Measurements from ENCODE around the gene INPP4B.

INPP4B gene

DNA sequence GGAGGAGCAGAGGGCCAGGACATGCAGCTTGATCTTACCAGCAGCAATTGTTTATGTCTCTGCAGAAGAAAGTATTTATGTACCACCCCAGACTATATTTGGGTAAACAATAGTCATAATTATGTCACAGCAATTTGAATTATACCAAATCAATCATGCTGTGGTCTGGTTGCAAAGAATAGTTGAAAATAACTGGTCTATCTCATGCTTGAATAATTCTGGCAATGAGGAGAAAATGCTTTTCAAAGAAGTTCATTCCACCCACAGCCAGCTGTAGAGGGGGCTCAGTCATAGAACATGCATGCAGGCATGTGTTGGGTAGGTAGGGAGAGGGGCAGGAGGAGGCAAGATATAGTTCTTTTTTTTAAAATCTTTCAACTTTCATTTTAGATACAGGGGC is 810.5 kb downstream of the INPP4B start:
- no peak for DNase-seq

DNA sequence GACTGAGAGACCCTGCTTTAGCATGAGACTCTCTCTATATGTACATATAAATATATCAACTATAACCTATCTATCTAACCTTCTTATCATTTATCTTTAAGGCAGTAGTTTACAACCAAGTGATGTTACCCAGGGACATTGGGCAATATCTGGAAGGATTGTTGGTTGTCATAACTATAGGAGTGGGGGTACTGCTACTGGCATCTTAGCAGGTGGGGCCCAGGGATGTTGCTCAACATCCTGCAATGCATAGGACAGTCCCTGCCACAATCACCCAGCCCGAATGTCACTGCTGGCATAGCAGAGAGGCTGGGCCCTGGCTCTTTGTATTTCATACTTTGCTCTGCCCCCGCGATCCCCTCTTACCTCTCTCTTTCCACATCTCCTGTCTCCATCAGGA is 812.0 kb downstream of the INPP4B start:
- DNase-seq: no peak

DNA sequence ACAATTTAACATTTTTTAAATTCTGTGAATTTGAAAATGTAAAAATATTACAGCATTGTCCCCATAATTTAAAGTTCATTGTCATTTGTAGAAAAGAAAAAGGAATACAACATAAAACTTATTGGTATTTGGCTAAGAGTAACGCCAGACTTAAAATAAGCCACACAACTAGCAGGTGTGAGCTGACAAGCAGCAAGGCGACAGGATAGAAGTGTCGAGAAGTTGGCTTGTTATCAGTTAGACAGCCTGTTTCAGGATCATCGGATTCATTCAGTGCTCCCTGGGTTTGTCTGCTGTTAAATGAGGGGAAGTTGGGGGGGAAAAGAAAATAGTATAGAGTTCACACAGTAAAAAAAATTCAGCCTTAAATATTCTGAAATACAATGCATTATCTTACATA is 816.1 kb downstream of the INPP4B start:
- no peak for DNase-seq

DNA sequence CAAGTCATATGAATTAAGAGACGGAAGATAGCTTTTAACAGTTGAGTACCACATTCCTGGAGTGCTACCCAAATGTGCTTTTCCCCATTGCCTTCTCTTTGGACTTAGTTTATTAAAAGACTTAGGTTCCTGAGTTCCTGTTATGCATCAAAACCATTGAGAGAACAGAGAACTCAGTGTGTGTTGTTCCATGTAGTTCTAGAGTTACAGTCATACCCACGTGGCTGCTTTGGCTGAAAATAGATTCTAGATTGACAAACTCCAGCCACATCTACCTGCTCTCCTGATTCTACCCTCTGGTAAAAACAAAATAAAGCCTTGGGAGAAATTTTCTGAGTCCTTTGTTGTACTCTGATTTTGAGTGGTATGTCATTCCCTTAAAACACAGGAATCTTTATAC is 824.3 kb downstream of the INPP4B start:
- DNase-seq: no peak

DNA sequence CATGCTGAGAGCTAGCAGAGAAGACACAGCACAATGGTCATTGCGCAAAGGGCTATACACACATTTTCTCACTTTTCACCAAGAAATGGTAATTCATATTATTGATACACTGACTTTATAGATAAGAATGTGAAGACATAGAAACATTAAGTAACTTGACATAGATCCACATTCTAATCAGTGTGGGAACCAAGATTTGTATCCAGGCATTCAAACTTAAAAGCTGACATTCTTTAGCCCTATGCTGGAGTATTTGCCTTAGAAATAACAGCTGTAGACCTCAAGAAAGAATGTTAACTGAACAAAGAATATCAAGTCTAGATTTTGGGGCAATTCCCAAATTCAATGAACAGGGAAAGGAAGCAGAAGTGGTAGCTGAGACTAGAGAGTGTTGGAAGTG is 824.9 kb downstream of the INPP4B start:
- no peak for DNase-seq

DNA sequence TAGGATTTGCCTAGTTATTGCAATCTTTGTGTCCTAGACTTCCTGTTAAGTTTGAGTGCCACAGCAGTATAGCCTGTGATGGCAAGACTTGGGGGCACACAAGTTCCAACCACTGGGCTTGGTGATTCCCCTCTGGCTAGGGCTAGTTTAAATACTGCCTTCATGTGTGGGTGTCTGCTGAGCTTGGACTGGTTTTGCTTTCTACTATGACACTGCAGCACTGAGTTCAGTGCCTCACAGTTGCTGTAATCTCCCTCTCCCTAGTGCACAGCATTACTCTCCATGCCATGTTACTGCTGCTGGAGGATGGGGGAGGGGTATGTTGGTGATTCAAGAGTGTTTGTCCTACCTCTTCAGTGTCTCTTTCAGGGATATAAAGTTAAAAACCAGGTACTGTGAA is 830.1 kb downstream of the INPP4B start:
- DNase-seq: no peak

DNA sequence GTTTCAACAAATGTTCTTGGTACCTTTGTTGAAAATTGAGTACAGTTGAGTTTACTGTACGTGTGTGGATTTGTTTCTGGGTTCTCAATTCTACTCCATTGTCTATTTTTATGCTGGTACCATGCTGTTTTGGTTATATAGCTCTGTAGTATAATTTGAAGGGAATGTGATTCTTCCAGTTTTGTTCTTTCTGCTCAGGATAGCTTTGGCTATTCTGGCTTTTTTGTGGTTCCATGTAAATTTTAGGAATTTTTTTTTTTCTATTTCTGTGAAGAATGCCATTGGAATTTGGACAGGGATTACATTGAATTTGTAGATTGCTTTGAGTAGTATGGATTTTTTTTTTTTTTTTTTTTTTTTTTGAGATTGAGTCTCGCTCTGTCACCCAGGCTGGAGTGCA is 836.4 kb downstream of the INPP4B start:
- no peak for DNase-seq

DNA sequence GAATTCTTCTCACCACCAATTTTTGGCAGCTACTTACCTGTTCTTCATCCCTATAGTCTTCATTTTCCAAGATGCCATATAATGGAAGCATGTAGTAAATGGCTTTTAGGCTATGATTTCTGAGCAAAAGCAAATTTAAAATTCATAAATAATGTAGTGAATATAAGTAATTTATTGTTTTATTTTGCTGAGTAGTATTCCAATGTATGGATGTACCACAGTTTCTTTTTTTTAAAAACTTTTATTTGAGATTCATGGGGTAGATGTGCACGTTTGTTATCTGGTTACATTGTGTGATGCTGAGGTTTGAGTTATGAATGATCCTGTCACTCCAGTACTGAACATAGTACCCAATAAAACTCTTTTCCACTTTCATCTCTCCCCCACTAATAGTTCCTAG is 840.6 kb downstream of the INPP4B start:
- DNase-seq: no peak

DNA sequence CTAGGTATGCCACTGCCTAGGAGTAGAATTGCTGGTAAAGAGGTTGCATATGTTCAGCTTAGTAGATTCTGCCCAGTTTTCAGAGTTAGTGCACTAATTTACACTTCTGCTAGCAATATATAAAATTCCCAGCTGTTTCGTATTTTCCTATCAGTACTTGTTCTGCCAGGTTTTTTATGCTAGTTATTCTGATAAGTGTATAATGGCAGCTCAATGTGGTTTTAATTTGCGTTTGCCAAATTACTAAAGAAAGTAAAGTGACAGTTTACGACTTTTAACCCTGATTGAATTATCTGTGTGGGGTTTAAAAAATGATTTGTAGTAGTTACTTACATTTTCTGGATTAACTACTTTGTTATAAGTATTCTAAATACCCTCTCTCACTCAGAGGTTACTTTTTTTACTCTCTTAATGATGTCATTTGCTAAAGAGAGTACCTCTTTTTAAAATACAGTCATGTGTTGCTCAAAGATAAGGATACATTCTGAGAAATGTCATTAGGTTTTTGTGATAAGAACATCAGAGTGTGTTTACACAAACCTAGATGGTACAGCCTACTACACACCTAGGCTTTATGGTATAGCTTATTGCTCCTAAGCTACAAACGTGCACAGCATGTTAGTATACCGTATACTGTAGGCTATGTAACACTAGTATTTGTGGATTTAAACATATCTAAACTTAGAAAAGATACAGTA is 846.5 kb downstream of the INPP4B start:
- no peak for DNase-seq

DNA sequence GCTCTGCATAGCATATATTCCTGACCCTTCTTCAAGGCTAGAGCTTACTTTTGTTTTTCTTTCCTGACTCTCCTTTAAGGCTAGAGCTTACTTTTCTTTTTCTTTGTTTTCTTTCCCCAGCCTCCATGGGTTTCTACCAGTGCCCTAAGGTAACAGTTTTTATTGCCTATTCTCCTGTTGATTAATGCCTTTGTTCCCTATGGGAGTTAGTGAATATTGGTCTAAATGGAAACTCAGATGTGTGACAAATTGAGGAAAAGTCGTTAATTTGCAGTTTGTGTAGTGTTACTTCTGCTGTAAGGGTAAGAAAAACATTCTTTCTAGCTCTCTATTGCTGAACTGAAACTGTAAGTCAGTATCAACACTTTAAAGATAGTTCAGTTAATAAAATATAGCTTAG is 851.0 kb downstream of the INPP4B start:
- DNase-seq: no peak

DNA sequence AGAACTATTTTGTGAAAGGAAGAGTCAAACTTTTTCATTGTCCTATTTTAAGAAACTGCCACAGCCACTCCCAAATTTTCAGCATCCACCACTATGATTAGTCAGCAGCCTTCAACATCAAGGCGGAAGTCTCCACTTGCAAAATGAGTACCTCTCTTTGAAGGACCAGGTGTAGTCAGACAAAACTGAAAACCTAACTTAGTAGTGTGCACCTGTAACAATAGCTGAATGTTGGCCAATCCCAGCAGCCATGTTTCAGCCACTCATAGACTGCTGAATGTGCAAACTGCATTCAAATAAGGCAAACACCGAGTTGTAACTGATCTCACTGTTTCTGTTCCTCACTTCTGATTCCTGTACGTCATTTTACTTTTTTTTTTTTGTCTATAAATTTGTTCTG is 868.7 kb downstream of the INPP4B start:
- DNase-seq: no peak

Data from inflammatory macrophage treated with lipopolysaccharide for 1 hour (primary cell).